ENCODE data around the gene CCDC142. TPM values are rescaled to one million over a fixed set of nuclear protein-coding genes. Genes with fewer than 3 reads are reported as not detected.
A peak's percentile ranks its signal among the peaks of the same experiment; 100 is the strongest.

Gene CCDC142
- total and polyA plus RNA-seq, 9 of the 15 experiments (the other 6 are each of a cell fraction or from before 2014, with no cell fraction given): 0.55 to 11.7 (median 7.2) TPM

DNA sequence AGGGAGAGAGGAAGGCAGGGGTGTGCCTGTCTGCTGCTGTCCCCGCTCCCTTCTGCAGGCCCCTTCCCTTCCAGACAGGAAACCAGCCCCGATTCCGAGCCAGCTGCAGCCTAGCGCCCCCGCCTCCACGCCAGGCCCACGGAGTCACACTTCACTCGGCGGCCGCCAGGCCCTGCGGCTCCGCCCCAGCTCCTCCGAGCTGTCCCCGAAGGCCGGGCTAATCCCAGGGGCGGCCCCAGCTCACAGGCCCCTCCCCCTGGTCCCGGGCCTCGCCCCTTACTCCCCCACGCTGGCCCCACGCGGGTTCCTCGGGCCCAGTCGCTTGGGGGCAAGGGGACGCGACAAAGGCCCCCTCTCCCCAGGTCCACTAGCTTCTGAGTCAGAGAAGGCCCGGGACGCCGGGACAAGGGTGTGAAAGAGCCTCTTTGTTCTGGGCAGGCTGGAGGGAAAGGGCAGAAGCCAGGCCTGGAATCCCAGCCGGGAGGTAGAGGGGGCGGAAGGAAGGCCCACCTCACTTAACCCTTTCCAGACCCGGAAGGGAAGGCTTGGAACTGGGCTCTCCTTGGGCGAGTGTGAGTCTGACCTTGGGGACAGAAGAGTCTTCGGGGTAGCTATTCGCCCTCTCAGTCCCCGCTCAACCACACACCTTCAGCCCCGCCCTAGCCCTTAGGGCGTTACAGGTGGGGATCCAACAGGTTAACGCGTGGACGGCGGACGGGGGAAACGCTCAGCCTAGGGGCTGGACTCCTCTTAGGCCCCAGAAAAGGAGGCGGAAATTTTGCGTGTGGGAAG is 42.2 kb downstream of the CCDC142 start (continued):
- TF ChIP-seq JUNB (CRISPR knock-in tag; conservative IDR thresholded peaks at IDR 0.05): no peak
- peak in 1 of 2 experiments; percentile 55; a peak in 1 of 4 replicates for TF ChIP-seq NONO (IDR thresholded peaks at IDR 0.05; ENCODE audit: low read depth in 2 of 2, low read length in 1 of 2)
- TF ChIP-seq, protein P1, sequence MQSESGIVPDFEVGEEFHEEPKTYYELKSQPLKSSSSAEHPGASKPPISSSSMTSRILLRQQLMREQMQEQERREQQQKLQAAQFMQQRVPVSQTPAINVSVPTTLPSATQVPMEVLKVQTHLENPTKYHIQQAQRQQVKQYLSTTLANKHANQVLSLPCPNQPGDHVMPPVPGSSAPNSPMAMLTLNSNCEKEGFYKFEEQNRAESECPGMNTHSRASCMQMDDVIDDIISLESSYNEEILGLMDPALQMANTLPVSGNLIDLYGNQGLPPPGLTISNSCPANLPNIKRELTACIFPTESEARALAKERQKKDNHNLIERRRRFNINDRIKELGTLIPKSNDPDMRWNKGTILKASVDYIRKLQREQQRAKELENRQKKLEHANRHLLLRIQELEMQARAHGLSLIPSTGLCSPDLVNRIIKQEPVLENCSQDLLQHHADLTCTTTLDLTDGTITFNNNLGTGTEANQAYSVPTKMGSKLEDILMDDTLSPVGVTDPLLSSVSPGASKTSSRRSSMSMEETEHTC (IDR thresholded peaks at IDR 0.05): no peak
- TF ChIP-seq, protein P2, sequence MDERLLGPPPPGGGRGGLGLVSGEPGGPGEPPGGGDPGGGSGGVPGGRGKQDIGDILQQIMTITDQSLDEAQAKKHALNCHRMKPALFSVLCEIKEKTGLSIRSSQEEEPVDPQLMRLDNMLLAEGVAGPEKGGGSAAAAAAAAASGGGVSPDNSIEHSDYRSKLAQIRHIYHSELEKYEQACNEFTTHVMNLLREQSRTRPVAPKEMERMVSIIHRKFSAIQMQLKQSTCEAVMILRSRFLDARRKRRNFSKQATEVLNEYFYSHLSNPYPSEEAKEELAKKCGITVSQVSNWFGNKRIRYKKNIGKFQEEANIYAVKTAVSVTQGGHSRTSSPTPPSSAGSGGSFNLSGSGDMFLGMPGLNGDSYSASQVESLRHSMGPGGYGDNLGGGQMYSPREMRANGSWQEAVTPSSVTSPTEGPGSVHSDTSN (CRISPR knock-in tag; IDR thresholded peaks at IDR 0.05; ENCODE audit: low read depth): no peak
- TF ChIP-seq, protein P2 (tag; conservative IDR thresholded peaks at IDR 0.05; ENCODE audit: low read depth): no peak
- TF ChIP-seq, protein P3, sequence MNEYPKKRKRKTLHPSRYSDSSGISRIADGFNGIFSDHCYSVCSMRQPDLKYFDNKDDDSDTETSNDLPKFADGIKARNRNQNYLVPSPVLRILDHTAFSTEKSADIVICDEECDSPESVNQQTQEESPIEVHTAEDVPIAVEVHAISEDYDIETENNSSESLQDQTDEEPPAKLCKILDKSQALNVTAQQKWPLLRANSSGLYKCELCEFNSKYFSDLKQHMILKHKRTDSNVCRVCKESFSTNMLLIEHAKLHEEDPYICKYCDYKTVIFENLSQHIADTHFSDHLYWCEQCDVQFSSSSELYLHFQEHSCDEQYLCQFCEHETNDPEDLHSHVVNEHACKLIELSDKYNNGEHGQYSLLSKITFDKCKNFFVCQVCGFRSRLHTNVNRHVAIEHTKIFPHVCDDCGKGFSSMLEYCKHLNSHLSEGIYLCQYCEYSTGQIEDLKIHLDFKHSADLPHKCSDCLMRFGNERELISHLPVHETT (CRISPR knock-in tag; conservative IDR thresholded peaks at IDR 0.05 in 1 of 2, IDR thresholded peaks at IDR 0.05 in 1 of 2): no peak
- TF ChIP-seq ZNF589 (CRISPR knock-in tag; IDR thresholded peaks at IDR 0.05; ENCODE audit: low read depth): no peak
- no peak for TF ChIP-seq PML (IDR thresholded peaks at IDR 0.05; ENCODE audit: low read length)
- TF ChIP-seq GABPA (tag; conservative IDR thresholded peaks at IDR 0.05; ENCODE audit: low read depth): peak; percentile 56
- TF ChIP-seq, protein P4, sequence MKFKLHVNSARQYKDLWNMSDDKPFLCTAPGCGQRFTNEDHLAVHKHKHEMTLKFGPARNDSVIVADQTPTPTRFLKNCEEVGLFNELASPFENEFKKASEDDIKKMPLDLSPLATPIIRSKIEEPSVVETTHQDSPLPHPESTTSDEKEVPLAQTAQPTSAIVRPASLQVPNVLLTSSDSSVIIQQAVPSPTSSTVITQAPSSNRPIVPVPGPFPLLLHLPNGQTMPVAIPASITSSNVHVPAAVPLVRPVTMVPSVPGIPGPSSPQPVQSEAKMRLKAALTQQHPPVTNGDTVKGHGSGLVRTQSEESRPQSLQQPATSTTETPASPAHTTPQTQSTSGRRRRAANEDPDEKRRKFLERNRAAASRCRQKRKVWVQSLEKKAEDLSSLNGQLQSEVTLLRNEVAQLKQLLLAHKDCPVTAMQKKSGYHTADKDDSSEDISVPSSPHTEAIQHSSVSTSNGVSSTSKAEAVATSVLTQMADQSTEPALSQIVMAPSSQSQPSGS (CRISPR knock-in tag; IDR thresholded peaks at IDR 0.05): no peak
- TF ChIP-seq RBFOX2 (IDR thresholded peaks at IDR 0.05; ENCODE audit: low read depth, low read length): peak; percentile 83
- TF ChIP-seq DNMT1 (IDR thresholded peaks at IDR 0.05): no peak
- TF ChIP-seq NR2C1 (IDR thresholded peaks at IDR 0.05): no peak
- TF ChIP-seq NR2C1 (tag; IDR thresholded peaks at IDR 0.05): no peak
- peak; percentile 67; the same call in 1 of the 2 replicates for TF ChIP-seq EP400 (IDR thresholded peaks at IDR 0.05)
- no peak for TF ChIP-seq DACH1 (IDR thresholded peaks at IDR 0.05; ENCODE audit: partially characterized antibody)
- TF ChIP-seq U2AF2 (optimal IDR thresholded peaks at IDR 0.05; ENCODE audit: low read depth, low read length): no peak
- peak; percentile 29 for TF ChIP-seq HNRNPLL (IDR thresholded peaks at IDR 0.05; ENCODE audit: low read depth, low read length, poor library complexity, severe bottlenecking)
- TF ChIP-seq SMC3 (conservative IDR thresholded peaks at IDR 0.05; ENCODE audit: insufficient read depth, low read depth, low read length): no peak
- no peak for TF ChIP-seq NCOA4 (IDR thresholded peaks at IDR 0.05; ENCODE audit: partially characterized antibody)
- no peak for TF ChIP-seq BMI1 (IDR thresholded peaks at IDR 0.05; ENCODE audit: low read length)
- TF ChIP-seq MBD2 (IDR thresholded peaks at IDR 0.05; ENCODE audit: borderline replicate concordance, low read depth): no peak

Measured in K562 (cell line).